Uterus (tissue), 4 donors: ENCODE data around the gene MUSTN1. TPM values are rescaled to one million over a fixed set of nuclear protein-coding genes. Genes with fewer than 3 reads are reported as not detected.

Experiments used
- DNase-seq, 2 donors: peaks; one replicate each; pipeline ENCODE4 v3.0.0-alpha.2; 2019 to 2020
- H3K27ac ChIP-seq, 2 donors: fragments of 200-600 bp; sonication (generic); 1 replicate in 1 of 2; 2 replicates in 1 of 2; pipeline ENCODE4 v1.5.1; 2016 to 2018
- H3K27me3 ChIP-seq, 2 donors: fragments of 200-600 bp; sonication (generic); one replicate each; pipeline ENCODE4 v1.5.1; 2018 to 2019; ENCODE audit warnings: control low read depth in 1 of 2
- H3K36me3 ChIP-seq, 2 donors: fragments of 200-600 bp; sonication (generic); one replicate each; pipeline ENCODE4 v1.5.1; 2019; ENCODE audit warnings: control low read depth in 1 of 2
- H3K4me1 ChIP-seq, 2 donors: fragments of 200-600 bp; sonication (generic); one replicate each; pipeline ENCODE4 v1.5.1; 2018 to 2019; ENCODE audit warnings: control low read depth in 1 of 2
- H3K4me3 ChIP-seq, 2 donors: fragments of 200-600 bp; sonication (generic); 1 replicate in 1 of 2; 2 replicates in 1 of 2; pipeline ENCODE4 v1.5.1; 2018 to 2019; ENCODE audit warnings: mild to moderate bottlenecking in 1 of 2
- H3K9me3 ChIP-seq, 2 donors: fragments of 200-600 bp; sonication (generic); one replicate each; pipeline ENCODE4 v1.5.1; 2019; ENCODE audit warnings: control low read depth in 1 of 2
- CTCF ChIP-seq, 4 experiments: fragments of 200-600 bp in 2 of 4; fragments of 450-650 bp in 2 of 4; sonication (generic) in 2 of 4; IDR thresholded peaks; one replicate each; pipeline ENCODE4 v1.5.1; 2016 to 2019; ENCODE audit warnings: antibody characterized with exemption in 4 of 4, mild to moderate bottlenecking in 2 of 4, moderate library complexity in 1 of 4
- POLR2A ChIP-seq, 2 donors: fragments of 450-650 bp; IDR thresholded peaks; one replicate each; pipeline ENCODE4 v1.6.1; 2016; ENCODE audit warnings: antibody characterized with exemption in 2 of 2, mild to moderate bottlenecking in 1 of 2, moderate library complexity in 1 of 2
- intact Hi-C: fragments of 100-400 bp; cut with DNase I; formaldehyde crosslinking; loops from one replicate; pipeline ENCODE4 v1.15.1; 2023; ENCODE audit warnings: low total_unique reads
- total RNA-seq, 4 donors: library from RNA; depleted of rRNA in 3 of 4; stranded (reverse); fragments of >200 nt in 3 of 4; gene quantifications; one replicate each; pipeline versions ENCODE4 v1.1.0 to v1.2.4, GENCODE V29; 2014 to 2023
- donor health status: DM: yes; HTN: yes; CAD: no.

MUSTN1 gene
- total RNA-seq, 4 donors from 2014 or later = 1.8 to 35.2 (median 8.7) TPM; not detected in 1

GRCh38 chr3:52848617-52849016 lies 13.8 kb upstream of the MUSTN1 start:
- DNase-seq = no peak
- Histone ChIP-seq H3K36me3 (no peaks in the 10 kb centered on the region), H3K9me3 (no peaks in the 10 kb centered on the region), H3K4me3 (no peak overlapping the region), H3K27ac (peak overlapping the region in 1 of 2 donors; percentile 47), H3K4me1 (peaks cover 0 to 6% of the 10 kb centered on the region in 2 donors), H3K27me3 (no peaks in the 10 kb centered on the region)
- TF ChIP-seq CTCF (IDR thresholded peaks at IDR 0.05) (no peak), POLR2A (IDR thresholded peaks at IDR 0.05) (no peak)
- intact Hi-C loops = no loop called here

GRCh38 chr3:52847726-52848125 lies 12.9 kb upstream of the MUSTN1 start:
- H3K4me3 ChIP-seq = no peak overlapping the region
- intact Hi-C loops = no loop called here
- no peaks in the 10 kb centered on the region for H3K36me3 ChIP-seq
- no peaks in the 10 kb centered on the region for H3K27me3 ChIP-seq
- peaks cover 0 to 6% of the 10 kb centered on the region in 2 donors for H3K4me1 ChIP-seq
- no peak overlapping the region for H3K27ac ChIP-seq
- DNase-seq = no peak
- TF ChIP-seq POLR2A (IDR thresholded peaks at IDR 0.05) (no peak), CTCF (IDR thresholded peaks at IDR 0.05) (no peak)
- H3K9me3 ChIP-seq = no peaks in the 10 kb centered on the region

GRCh38 chr3:52847241-52847640 lies 12.4 kb upstream of the MUSTN1 start:
- Histone ChIP-seq H3K4me3 (no peak overlapping the region), H3K27ac (peak overlapping the region in 1 of 2 donors; percentile 79), H3K9me3 (no peaks in the 10 kb centered on the region), H3K36me3 (no peaks in the 10 kb centered on the region), H3K4me1 (peaks cover 0 to 6% of the 10 kb centered on the region in 2 donors), H3K27me3 (no peaks in the 10 kb centered on the region)
- no peak for DNase-seq
- intact Hi-C loops = no loop called here
- TF ChIP-seq POLR2A (IDR thresholded peaks at IDR 0.05) (no peak), CTCF (IDR thresholded peaks at IDR 0.05) (no peak)

GRCh38 chr3:52846432-52846965 lies 11.7 kb upstream of the MUSTN1 start:
- intact Hi-C loops = no loop called here
- TF ChIP-seq POLR2A (IDR thresholded peaks at IDR 0.05) (no peak), CTCF (IDR thresholded peaks at IDR 0.05) (no peak)
- Histone ChIP-seq H3K27me3 (no peaks in the 10 kb centered on the region), H3K27ac (peak overlapping the region; percentile 74 to 79), H3K36me3 (no peaks in the 10 kb centered on the region), H3K4me1 (peaks cover 0 to 6% of the 10 kb centered on the region in 2 donors), H3K9me3 (no peaks in the 10 kb centered on the region), H3K4me3 (no peak overlapping the region)
- DNase-seq = no peak

- no peak overlapping the region for H3K4me3 ChIP-seq
- peak in 2 of 4 experiments; percentile 12 to 36 for TF ChIP-seq CTCF (IDR thresholded peaks at IDR 0.05)
- TF ChIP-seq POLR2A (IDR thresholded peaks at IDR 0.05) = no peak
- no peaks in the 10 kb centered on the region for H3K9me3 ChIP-seq
- intact Hi-C loops = no loop called here
- peak overlapping the region; percentile 74 to 79 for H3K27ac ChIP-seq
- no peak for DNase-seq
- peaks cover 0 to 6% of the 10 kb centered on the region in 2 donors for H3K4me1 ChIP-seq
- H3K27me3 ChIP-seq = no peaks in the 10 kb centered on the region
- no peaks in the 10 kb centered on the region for H3K36me3 ChIP-seq
These were observed 11.0 kb upstream of the MUSTN1 start for GRCh38 chr3:52845691-52846431.
